GM21717 (cell line): ENCODE data around the gene TRPM3.

Experiments
- ATAC-seq: cut with Tn5 transposase; IDR thresholded peaks from one replicate; pipeline ENCODE4 v1.9.1; 2021; ENCODE audit warnings: mild to moderate bottlenecking, moderate library complexity; ENCODE audit not compliant: unreplicated experiment

Gene TRPM3

DNA sequence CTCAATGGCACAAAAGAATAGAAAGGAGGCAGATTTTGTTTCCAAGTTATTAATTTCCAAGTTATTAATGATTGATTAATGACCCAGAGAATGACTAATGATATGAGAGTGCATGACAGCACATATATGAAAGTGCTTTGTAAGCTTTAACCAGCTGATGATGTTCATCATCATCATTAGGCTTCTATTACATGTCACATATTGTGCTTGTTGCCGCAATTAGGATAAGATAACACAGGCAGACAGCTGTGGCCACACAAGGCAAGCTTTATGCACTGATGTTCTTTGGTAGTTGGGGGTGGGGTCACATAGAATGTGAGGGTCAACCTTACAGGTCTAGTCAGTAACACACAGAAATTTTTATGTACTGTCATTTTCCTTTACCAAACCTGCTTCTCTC, 219.7 kb downstream of the TRPM3 start:
- ATAC-seq = no peak

DNA sequence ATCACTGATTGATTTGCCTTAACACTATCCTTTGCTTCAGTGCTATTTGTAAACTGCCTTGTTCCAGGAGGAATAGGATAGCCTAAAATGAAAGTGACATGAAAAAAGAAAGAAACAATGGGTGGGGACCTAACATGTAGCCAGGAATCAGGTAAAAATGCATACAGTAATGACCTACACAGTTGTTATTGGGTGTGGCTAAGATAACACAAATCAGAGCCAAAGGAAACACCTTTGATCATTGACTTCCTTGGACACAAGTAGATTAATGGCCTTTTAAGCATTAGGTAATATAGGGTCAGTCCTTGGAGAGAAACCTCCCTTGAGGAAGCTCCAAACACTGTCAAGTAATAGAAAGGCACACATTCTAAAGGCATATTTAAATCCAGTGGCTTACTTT, 220.4 kb downstream of the TRPM3 start:
- ATAC-seq = no peak

DNA sequence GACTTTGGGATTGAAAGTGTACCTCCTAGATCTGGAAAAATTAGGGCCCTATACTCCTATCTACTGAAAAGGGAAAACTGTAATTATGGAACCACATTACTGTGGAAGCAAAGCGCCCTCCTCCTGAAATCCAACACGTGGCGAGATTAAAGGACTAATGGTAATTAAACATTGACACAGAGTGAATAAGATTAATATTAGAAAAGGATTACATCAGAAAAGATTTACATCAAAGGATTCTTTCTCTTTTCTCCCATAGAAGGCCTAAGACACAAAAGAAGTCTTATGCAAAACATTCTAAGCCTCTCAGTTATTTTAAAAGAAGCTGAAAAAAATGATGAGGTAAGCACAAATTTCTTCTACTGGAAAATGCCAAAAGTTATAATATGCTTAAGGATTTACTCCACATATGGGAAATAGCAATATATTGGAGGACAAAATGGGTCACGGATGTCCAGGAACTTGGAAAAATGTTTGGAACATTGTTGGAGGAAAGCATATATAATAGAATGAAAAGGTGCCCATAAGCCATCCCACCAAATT, 227.8 kb downstream of the TRPM3 start:
- no peak for ATAC-seq

DNA sequence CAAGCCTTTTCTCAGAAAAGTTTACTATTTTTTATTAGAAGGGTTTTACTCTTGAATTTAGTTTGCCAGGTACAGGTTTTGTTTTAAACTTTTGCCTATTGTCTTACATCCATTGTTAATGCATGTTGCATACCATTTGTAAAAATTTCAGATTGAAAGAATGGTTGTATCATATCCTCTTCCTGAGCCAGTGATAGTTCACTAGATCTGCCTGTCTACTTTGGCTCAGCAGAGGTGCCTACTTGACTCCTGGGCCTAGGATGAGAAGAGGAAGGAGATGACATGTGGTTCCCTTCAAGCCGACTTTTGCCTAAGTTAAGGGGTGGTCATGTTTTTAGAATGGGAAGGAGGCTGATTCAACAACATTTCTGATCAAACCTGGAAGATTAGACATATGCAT, 232.9 kb downstream of the TRPM3 start:
- no peak for ATAC-seq

DNA sequence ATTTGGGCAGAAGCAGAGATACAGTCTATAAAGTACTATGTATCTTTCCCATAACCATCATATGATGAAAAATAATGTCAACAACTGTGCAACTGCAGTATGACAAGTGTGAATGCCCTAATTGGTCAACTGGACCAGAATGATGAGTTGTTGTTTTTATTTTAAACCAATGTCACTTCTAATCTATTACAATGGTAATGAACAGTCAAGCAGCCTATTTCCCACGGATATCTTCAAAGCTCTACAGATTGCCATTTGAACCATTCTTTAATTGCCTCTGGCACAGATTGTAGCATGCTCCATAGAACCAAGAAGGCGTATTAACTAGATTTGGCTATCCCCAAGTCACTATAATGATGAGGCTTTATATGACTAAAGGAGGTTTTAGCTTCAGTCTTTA, 233.6 kb downstream of the TRPM3 start:
- ATAC-seq = no peak

DNA sequence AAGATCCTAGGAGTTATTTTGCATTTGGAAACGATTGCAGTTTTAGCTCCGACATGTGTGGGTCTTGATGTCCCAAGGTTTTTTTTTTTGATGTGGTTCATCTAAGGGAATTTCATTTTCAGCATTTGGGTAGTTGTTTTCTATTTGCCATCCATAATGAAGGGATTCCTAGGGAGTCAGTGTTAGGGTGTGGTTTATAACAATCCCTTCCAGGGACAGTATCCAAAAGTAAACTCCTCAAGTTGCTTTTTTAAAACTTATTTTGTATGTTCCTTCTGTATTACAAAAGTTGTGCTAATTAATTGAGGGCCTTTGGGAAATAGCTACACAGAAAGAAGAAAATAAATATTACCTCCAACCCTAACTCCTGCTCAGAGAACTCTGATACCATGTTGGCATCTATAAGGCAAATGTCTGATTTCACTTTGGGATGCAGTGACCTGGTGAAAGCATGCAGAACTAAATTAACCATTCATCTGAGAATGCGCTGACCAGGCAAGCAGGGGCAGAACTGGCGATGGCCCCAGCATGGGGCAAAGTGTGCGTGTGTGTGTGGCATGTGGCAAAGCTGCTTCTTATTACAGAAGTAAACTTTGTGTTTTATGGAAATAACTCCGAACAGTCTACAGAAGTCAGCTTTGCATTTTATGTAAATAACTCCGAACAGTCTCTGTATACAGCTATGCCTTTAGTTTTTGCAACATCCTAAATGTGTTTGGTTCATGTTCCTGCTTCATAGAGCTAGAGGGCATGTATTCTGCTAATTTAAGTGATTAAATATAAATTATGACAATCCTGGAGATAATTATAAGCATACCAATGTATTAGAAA, 237.2 kb downstream of the TRPM3 start:
- ATAC-seq = no peak

DNA sequence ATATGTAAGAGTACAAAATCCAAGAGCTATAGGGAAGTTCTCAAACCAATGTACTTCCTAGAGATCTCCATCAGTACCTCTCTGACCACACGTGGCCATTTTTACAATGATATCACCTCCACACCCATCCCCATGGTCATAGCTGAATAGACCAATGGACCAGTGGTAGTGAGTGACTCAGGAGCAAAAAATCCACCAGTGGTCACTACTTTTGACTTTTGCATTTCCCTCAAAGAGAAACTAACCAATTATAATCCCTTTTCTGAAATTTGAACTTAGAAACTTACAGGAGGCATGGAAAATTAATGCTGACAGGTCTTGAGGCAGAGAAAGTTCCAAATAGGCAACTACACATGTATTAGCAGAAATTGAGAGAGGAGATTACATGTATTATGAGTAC, 238.4 kb downstream of the TRPM3 start:
- no peak for ATAC-seq

DNA sequence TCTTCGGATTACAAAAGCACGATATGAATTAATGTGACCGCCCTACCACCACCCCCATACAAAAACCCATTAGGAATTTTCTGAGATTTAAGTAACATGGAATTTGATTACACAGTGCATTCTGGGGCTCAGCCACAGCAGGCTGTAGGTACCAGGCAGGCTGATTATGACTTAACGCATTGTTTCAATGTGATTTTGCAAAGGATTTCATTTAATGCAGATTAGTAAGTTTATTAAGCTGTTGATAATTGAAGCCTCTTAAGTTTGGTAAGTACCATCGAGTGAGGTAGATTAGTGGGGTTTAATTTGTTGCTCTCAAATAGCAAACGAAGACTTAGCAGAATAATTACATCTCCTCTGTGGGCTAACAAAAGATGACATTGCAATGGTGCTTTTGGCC, 240.1 kb downstream of the TRPM3 start:
- ATAC-seq = no peak

DNA sequence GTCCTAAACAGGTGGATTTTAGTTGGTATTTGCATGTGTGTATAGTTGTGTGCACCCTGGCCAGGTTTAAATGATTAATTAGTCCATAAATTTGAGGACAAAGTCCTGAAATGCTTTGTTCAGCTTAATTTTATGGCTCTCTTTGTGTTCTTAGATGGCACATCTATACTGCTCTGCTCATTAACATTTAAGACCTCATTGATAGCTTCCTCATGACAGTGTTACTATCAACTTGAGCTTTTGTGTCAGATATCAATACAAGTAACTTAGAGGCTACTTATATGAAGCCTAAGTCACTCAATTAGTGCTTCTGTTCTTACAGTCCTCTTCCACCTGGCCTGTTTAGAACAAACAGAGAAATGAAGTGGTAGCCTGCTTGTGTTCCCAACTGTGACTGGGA, 240.9 kb downstream of the TRPM3 start:
- ATAC-seq = no peak

DNA sequence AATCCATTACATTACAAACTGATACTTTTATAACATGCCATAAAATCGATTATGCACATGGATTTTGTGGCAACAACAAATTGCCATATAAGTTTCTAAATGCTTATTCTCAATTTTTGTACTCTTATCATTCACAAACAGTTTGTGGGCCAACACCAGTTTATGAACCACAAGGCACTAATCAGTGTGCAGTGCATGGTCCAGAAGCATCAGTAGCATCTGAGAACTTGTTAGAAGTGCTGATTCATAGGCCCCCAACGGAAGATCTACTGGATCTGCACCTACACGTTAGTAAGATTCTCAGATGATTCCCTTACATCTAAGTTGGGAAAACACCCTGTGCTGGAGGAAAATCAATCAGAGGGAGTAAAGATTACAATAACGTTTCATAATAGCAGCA, 242.8 kb downstream of the TRPM3 start:
- no peak for ATAC-seq

DNA sequence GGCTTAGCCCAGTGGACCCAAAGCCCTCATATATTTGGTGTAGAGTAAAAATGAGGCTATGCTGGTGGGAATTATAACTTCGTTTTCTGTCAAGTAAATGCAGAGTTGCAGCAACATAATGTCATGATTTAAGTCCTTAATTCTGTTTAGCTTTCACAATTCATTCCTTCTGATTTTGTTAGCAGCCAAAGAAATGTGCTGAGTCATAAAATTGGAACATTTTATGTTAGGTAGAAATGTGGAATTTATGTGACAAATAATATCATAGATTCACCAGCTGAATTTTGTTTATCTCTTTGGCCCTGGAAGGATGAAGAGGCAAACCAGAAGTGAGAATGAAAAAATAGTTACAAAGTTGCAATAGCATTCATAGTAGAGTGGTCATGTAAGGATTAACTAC, 247.0 kb downstream of the TRPM3 start:
- no peak for ATAC-seq

DNA sequence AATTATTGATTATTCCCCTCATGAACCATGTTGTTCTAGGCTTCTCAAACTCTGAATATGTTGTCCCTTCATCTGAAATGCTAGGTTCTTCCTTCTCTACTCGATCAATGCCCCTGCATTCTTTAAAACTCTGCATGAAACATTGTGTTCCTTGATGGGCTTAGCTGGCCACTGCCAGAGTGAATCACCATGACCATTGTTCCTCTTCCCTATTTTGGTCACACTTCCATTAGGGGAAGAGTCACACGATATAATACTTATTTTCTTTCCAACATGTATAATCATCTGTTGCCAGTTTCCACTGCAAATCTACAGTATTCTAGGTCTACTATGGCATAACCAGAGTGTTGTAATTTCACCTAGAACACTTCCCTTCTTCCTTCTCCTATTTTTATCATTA, 247.9 kb downstream of the TRPM3 start:
- no peak for ATAC-seq

DNA sequence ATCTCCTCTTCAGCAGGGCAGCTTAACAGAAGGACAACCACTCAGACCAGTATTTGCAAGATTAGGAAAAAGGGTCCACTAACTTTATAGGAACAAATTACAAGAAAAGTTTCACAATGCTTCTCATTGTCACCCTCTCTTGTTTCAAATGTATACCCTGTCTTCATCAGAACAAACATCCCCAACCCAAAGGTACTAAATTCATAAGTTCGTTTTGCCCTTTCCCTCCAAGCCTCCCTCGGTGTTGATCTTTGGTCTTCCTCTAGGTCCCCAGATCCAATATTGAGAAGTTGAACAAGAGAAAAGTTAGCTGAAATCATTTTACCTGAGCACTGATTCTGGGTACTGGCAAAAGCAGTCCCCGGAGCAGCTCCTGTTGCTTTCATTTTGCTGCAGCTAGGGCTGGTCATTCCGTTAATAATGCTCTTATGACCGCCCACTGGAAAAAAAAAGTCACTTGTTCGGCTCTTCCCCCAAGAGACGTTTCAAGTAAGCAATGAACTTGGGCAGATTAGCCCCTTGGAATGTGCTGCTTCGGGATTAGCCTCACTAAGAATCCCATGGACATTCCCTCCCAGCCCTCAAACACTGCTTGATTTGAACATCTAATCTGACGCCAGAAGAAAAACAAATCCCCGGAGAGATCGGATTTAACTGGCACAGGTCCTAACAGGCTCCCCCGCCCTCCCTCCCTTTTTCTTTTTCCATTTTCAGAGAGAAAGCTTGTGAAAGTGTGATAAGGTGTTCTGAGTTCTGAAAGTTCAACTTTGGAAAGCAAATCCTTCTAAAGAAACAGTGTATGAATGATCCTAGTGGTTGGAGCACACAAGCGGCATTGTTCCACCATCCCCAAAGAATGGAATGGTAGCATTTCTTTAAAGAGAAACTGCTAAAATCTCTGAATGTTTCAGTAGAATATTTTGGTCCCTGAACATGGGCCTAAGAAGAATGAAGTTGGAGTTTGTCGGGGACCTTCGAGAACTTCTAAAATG, 252.5 kb downstream of the TRPM3 start:
- no peak for ATAC-seq

DNA sequence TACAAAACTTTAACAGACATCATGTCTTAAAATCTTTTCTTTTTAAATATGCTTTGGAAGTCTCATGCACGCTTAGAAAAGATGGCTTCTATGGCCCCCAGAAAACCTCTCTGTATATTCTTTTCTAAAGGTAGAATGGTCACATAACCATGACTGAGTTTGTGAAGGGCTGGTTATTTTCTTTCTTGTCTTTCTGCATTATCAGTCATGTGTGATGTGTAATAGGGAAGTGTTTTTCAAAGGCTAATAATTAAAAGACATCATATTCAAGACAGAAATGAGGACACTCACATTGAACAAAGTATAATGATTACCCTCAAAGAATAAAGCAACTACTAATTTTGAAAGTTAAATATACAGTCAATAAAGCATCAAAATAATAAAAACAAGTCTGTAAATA, 253.4 kb downstream of the TRPM3 start:
- no peak for ATAC-seq

DNA sequence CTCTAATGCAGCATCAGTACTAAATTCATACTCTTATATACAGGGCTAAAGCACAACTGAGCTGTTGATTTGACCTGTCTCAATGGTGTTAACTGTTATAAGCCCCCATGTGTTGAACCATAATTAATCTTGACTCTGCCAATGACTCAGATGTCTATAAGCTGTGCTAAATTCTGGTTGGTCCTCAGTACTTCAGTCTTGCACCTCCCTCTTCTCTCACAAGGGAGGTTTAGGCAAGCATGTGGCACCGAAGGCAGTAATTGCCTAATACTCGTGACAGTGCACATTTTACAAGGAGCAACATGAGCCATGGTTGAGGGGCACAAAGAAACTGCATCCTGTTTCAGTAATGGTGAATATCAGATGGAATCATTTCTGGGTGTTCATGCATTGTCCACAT, 255.9 kb downstream of the TRPM3 start:
- ATAC-seq = no peak

DNA sequence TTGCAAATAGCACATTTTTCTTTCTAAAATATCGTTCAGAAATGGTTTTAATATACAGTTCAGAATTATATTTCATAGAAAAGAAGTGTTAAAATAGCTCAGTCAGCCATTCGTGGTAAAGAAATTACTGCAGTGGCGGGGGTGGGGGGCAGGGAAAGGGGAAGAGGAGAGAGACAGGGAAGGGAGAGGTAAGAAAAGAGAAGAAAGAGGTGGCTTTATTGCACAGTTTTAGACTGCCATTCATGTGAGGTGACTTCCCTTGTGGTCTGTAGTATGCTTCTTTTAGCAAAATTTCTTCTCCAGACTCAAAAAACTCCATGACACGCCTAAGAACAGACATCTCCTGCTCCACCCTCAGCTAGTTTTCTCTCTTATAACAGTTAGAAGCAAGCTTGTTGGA, 259.6 kb downstream of the TRPM3 start:
- no peak for ATAC-seq

DNA sequence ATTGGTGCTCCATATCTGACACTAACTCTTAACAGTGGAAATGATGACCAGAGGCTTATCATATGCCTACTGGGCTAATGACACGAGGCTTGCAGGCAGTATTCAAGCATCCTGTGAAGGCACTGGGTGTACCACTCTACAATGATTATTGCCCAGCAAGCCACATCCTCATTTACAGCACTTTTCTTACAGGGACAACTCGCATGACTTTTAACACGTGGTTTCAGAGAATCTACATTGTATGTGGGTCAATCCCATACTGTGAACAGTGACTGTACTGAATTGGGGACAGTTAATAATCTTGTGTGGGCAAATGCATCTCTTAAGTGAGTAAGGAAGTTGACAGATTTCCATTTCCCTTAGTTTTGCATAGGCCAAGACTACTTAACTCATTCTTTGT, 260.0 kb downstream of the TRPM3 start:
- ATAC-seq = no peak

DNA sequence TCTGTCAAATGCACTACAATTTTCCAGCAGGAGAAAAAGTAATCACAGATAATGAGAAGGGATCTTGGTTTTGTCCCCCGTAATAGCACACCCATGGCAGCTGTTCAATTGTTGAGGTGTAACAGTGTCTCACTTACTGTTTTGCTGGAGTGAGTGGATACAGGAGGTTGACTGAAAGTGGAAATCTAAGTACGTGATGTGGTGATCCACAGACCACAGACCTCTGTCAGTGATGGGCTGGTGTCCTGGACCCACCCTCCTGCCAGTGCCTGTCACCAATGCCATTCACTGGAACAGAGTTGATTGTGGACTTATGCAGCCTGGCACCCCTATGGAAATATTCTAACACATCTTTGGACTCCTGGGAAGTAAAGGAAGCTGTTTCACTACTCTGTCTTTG, 261.7 kb downstream of the TRPM3 start:
- no peak for ATAC-seq

DNA sequence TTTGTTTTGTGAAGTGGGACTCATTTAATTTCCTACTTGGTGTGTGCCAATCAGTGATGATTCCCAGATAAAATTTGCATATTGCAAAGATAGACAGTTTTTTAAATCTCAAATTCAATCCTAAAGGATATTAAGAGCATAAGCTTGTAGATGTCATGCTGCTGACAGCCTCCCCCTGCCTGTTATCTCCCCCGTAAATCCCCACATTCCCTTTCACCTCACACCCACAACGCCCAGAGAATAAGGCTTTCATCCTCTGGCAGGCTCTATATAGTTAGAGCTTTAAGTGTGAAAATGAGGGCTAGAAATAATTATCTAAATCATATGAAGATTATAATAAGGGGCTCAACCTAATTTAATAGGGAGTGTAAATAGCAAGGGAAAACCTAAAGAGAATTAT, 265.0 kb downstream of the TRPM3 start:
- no peak for ATAC-seq

DNA sequence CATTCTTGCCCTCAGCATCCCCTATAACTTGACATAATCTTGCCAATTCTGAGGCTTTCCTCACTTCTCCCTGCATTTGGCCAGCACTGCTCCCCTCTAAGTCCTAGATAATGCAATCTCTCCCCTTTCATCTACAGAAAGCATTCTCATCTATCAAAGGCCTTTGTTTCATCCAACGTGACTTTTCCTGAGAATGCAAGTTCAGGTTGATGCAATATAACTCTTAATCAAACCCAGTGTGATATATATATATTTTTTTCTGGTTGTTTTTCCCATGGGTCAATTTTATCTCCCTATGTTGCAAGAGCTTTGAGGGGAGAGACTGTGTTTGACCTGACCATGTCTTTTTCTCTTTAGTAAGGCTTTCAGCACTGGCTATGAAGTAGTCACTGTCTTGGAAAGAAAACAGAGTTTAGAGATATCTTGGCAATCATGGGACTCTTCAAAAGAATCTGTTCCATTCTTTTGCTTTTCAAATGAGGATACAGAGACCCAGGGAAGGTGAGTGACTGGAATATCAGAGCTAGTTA, 268.6 kb downstream of the TRPM3 start:
- no peak for ATAC-seq

DNA sequence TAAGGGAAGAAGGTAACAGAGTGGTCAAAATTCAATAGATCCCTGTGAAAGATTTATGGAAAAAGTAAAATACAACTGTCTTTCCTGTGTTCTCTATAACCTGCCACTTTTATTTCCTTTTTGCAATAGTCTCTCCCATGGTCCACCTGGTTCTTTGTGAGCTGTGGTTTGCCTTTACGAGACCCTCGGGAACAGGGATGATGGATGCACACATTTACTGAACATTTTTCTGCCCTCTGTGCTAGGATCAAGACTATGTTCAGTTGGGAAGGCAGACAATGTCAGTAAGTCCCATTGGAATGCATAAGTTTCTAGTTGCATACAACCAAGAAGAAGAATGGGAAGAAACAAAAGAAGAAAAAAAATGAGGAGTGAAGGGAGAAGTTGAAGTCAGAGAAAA, 281.2 kb downstream of the TRPM3 start:
- no peak for ATAC-seq

DNA sequence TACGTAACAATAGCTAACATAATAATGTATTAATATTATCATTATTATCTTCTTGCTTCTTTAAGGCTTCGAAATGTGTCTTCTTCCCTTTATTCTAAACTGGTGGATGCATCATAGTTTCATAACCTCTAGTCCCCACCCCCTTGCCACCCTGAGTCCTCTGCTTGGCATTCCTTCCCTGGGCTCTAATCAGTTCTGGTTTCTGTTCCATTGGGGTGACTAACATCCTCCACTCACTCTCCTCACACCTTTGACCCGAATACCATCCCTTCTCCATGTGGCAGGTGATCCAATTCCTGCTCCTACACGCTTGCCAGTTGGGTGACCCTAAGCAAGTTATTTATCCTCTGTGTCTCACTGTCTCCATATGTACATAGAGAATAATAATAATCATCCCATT, 286.1 kb downstream of the TRPM3 start:
- ATAC-seq = no peak
